Neural progenitor cell (in vitro differentiated cells): ENCODE measurements around the gene CYBRD1.

Experiments
- EZH2 ChIP-seq: fragments of 200-600 bp; sonication (generic); IDR thresholded peaks from 2 replicates; pipeline ENCODE4 v1.6.1; 2017; ENCODE audit warnings: antibody characterized with exemption, mild to moderate bottlenecking, moderate library complexity
- EZH2phosphoT487 ChIP-seq: fragments of 200-600 bp; sonication (generic); IDR thresholded peaks from 2 replicates; pipeline ENCODE4 v1.6.1; 2017; ENCODE audit warnings: antibody characterized with exemption
- TF ChIP-seq, protein P1 (sequence below): fragments of 200-600 bp; sonication (generic); IDR thresholded peaks from 2 replicates; pipeline ENCODE4 v1.5.1; 2017; ENCODE audit warnings: antibody characterized with exemption, mild to moderate bottlenecking

DNA sequence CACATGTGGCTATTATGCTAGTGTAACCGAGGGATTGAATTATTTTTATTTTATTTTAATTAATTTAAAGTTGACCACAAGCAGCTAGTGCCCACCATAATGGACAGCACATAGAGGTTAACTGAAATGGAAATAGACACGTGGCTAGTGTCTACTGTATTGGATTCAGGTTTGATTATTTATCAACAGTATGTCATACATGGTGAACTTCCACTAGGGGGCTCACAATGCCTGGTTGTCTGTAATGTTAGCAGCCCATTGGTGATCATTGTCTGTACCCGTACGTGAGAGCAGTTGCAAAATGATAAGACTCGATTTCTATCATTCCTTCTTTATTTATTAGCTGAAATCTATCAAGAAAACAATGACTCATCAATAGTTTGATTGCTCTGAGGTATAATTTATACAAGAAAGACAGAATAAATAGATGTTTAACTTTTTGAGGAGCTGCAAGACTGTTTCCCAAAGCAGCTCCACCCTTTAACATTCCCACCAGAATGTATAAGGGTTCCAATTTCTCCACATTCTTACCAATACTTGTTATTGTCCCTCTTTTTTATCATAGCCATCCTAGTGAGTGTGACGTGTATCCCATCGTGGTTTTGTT lies 76.5 kb downstream of the CYBRD1 start:
- TF ChIP-seq, protein P1, sequence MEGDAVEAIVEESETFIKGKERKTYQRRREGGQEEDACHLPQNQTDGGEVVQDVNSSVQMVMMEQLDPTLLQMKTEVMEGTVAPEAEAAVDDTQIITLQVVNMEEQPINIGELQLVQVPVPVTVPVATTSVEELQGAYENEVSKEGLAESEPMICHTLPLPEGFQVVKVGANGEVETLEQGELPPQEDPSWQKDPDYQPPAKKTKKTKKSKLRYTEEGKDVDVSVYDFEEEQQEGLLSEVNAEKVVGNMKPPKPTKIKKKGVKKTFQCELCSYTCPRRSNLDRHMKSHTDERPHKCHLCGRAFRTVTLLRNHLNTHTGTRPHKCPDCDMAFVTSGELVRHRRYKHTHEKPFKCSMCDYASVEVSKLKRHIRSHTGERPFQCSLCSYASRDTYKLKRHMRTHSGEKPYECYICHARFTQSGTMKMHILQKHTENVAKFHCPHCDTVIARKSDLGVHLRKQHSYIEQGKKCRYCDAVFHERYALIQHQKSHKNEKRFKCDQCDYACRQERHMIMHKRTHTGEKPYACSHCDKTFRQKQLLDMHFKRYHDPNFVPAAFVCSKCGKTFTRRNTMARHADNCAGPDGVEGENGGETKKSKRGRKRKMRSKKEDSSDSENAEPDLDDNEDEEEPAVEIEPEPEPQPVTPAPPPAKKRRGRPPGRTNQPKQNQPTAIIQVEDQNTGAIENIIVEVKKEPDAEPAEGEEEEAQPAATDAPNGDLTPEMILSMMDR: peak; percentile 85
- TF ChIP-seq EZH2 (no peak), EZH2phosphoT487 (no peak)
